H1 (cell line): ENCODE data around the gene KCNK4. TPM values are rescaled to one million over a fixed set of nuclear protein-coding genes. Genes with fewer than 3 reads are reported as not detected.

Experiments
- CTCF ChIA-PET: fragments of 300-600 bp; sonication (Branson Sonifier 250); formaldehyde crosslinking; loops from one replicate; lab custom pipeline; 2021; ENCODE audit not compliant: partially characterized antibody; lab: Charles Lee
- POLR2A ChIA-PET: fragments of 300-600 bp; sonication (Branson Sonifier 250); formaldehyde crosslinking; loops from one replicate; lab custom pipeline; 2021; ENCODE audit warnings: inconsistent platforms; ENCODE audit not compliant: partially characterized antibody; lab: Charles Lee
- DNase-seq, 2 experiments: peaks; one replicate each; pipeline versions ENCODE4 v3.0.0 to v3.0.0-alpha.2; 2010 to 2022; ENCODE audit warnings: low spot score in 2 of 2, low read depth in 1 of 2, mixed read lengths in 1 of 2
- FAIRE-seq: peaks from 2 replicates; lab custom pipeline; 2011; peaks lifted over from hg19 to GRCh38; lab: Jason Lieb, UNC
- H2AFZ ChIP-seq: 2 replicates; pipeline ENCODE4 v1.8.1; 2012; ENCODE audit warnings: low read length, inconsistent platforms
- H2AK5ac ChIP-seq: 2 replicates; pipeline ENCODE4 v1.6.1; 2013; ENCODE audit warnings: low read depth, low read length
- H2BK120ac ChIP-seq: replicated peaks from 2 replicates; pipeline ENCODE3; 2013; ENCODE audit warnings: low read depth, low read length, inconsistent platforms
- H2BK12ac ChIP-seq: 2 replicates; pipeline ENCODE4 v1.6.1; 2013; ENCODE audit warnings: low read depth, low read length
- H2BK15ac ChIP-seq: 2 replicates; pipeline ENCODE4 v1.6.1; 2013; ENCODE audit warnings: low read length
- H2BK20ac ChIP-seq: 2 replicates; pipeline ENCODE4 v1.6.1; 2013; ENCODE audit warnings: low read length
- H2BK5ac ChIP-seq: 2 replicates; pipeline ENCODE4 v1.6.1; 2013; ENCODE audit warnings: low read depth, low read length
- H3K14ac ChIP-seq: 2 replicates; pipeline ENCODE4 v1.6.1; 2013; ENCODE audit warnings: inconsistent platforms; ENCODE audit not compliant: insufficient read length
- H3K18ac ChIP-seq: 2 replicates; pipeline ENCODE4 v1.6.1; 2013; ENCODE audit warnings: low read length; ENCODE audit errors: extremely low read depth
- H3K23ac ChIP-seq: 2 replicates; pipeline ENCODE4 v1.6.1; 2013; ENCODE audit warnings: inconsistent platforms; ENCODE audit not compliant: insufficient read length
- H3K23me2 ChIP-seq: 2 replicates; pipeline ENCODE4 v1.6.1; 2013; ENCODE audit warnings: low read depth, low read length
- H3K27ac ChIP-seq: 2 replicates; pipeline ENCODE4 v1.6.1; 2011; ENCODE audit warnings: low read depth, low read length, inconsistent platforms
- H3K27me3 ChIP-seq, 4 experiments: replicated peaks in 1 of 4; 1 replicate in 1 of 4; 2 replicates in 3 of 4; pipeline versions ENCODE4 v1.6.1 to v1.8.1; 2011 to 2013; ENCODE audit warnings: low read length in 3 of 4, mild to moderate bottlenecking in 3 of 4, inconsistent platforms in 2 of 4, mixed read lengths in 2 of 4, moderate library complexity in 1 of 4; ENCODE audit not compliant: control insufficient read depth in 3 of 4, insufficient read depth in 3 of 4; ENCODE audit errors: extremely low read depth in 1 of 4
- H3K36me3 ChIP-seq, 4 experiments: 2 replicates each; pipeline versions ENCODE4 v1.6.1 to v1.8.1; 2011 to 2013; ENCODE audit warnings: mild to moderate bottlenecking in 4 of 4, low read length in 3 of 4, moderate library complexity in 2 of 4, control low read depth in 1 of 4, inconsistent platforms in 1 of 4; ENCODE audit not compliant: insufficient read depth in 4 of 4, control insufficient read depth in 2 of 4
- H3K4ac ChIP-seq: replicated peaks from 2 replicates; pipeline ENCODE3; 2013; ENCODE audit warnings: low read length, low read depth, mixed read lengths, inconsistent platforms; ENCODE audit not compliant: insufficient read length
- H3K4me1 ChIP-seq, 4 experiments: replicated peaks in 1 of 4; 1 replicate in 1 of 4; 2 replicates in 3 of 4; pipeline versions ENCODE4 v1.6.1 to v1.8.1; 2011 to 2013; ENCODE audit warnings: low read length in 3 of 4, inconsistent platforms in 2 of 4, mixed read lengths in 1 of 4; ENCODE audit not compliant: insufficient read depth in 4 of 4, control insufficient read depth in 3 of 4
- H3K4me2 ChIP-seq, 2 experiments: 2 replicates each; pipeline versions ENCODE4 v1.6.1 to v1.8.1; 2011 to 2013; ENCODE audit warnings: low read depth in 2 of 2, low read length in 2 of 2, control low read depth in 1 of 2, inconsistent platforms in 1 of 2, mild to moderate bottlenecking in 1 of 2; ENCODE audit not compliant: insufficient read depth in 1 of 2
- H3K4me3 ChIP-seq, 4 experiments: fragments of 200-600, 300-600 bp in 1 of 4; sonication (generic), shearing (Covaris generic), sonication (Bioruptor Twin) in 1 of 4; 2 replicates each; pipeline versions ENCODE4 v1.5.1 to v1.8.1; 2011 to 2016; ENCODE audit warnings: low read length in 4 of 4, low read depth in 3 of 4, control low read depth in 2 of 4, inconsistent platforms in 2 of 4, mild to moderate bottlenecking in 2 of 4, mixed read lengths in 1 of 4, moderate library complexity in 1 of 4; ENCODE audit not compliant: insufficient read depth in 2 of 4; ENCODE audit errors: extremely low read depth in 1 of 4
- H3K56ac ChIP-seq: replicated peaks from 2 replicates; pipeline ENCODE3; 2013; ENCODE audit warnings: low read depth, mild to moderate bottlenecking, mixed read lengths, low read length, inconsistent platforms; ENCODE audit not compliant: insufficient read length
- H3K79me1 ChIP-seq: 2 replicates; pipeline ENCODE4 v1.6.1; 2013; ENCODE audit warnings: low read depth, low read length, control low read depth
- H3K79me2 ChIP-seq, 2 experiments: 2 replicates each; pipeline versions ENCODE4 v1.6.1 to v1.8.1; 2012 to 2013; ENCODE audit warnings: low read length in 2 of 2, mild to moderate bottlenecking in 2 of 2, inconsistent platforms in 1 of 2; ENCODE audit not compliant: insufficient read depth in 2 of 2, control insufficient read depth in 1 of 2
- H3K9ac ChIP-seq, 4 experiments: replicated peaks in 1 of 4; 1 replicate in 1 of 4; 2 replicates in 3 of 4; pipeline versions ENCODE4 v1.6.1 to v1.8.1; 2011 to 2013; ENCODE audit warnings: low read depth in 3 of 4, low read length in 3 of 4, control low read depth in 2 of 4, mild to moderate bottlenecking in 2 of 4, moderate library complexity in 2 of 4, inconsistent platforms in 1 of 4; ENCODE audit errors: extremely low read depth in 1 of 4
- H3K9me3 ChIP-seq, 2 experiments: 2 replicates each; pipeline versions ENCODE4 v1.6.1 to v1.8.1; 2012 to 2013; ENCODE audit warnings: mild to moderate bottlenecking in 2 of 2, moderate library complexity in 2 of 2, control low read depth in 1 of 2, inconsistent platforms in 1 of 2, low read depth in 1 of 2, low read length in 1 of 2, mixed read lengths in 1 of 2; ENCODE audit not compliant: insufficient read depth in 2 of 2
- H4K20me1 ChIP-seq, 2 experiments: replicated peaks in 1 of 2; 2 replicates each; pipeline versions ENCODE3 to v1.8.1; 2011 to 2013; ENCODE audit warnings: inconsistent platforms in 2 of 2, low read length in 2 of 2, mild to moderate bottlenecking in 1 of 2; ENCODE audit not compliant: insufficient read depth in 2 of 2, control insufficient read depth in 1 of 2
- H4K5ac ChIP-seq: 2 replicates; pipeline ENCODE4 v1.6.1; 2013; ENCODE audit warnings: low read length, low read depth, mixed read lengths, inconsistent platforms; ENCODE audit not compliant: insufficient read length
- H4K8ac ChIP-seq: 2 replicates; pipeline ENCODE4 v1.8.0; 2013; ENCODE audit warnings: mild to moderate bottlenecking, moderate library complexity, low read length, inconsistent platforms; ENCODE audit not compliant: insufficient read depth; ENCODE audit errors: extremely low read depth
- H4K91ac ChIP-seq: replicated peaks from 2 replicates; pipeline ENCODE3; 2013; ENCODE audit warnings: low read length, mixed read lengths, inconsistent platforms; ENCODE audit not compliant: insufficient read length
- EP300 ChIP-seq, 2 experiments: IDR thresholded peaks; 1 replicate in 1 of 2; 2 replicates in 1 of 2; pipeline ENCODE4 v1.6.1; 2011 to 2012; ENCODE audit warnings: low read depth in 2 of 2, low read length in 2 of 2, mild to moderate bottlenecking in 2 of 2, borderline replicate concordance in 1 of 2, inconsistent platforms in 1 of 2, moderate library complexity in 1 of 2
- RBBP5 ChIP-seq: IDR thresholded peaks from 2 replicates; pipeline ENCODE4 v1.7.1; 2012; ENCODE audit warnings: low read depth, mild to moderate bottlenecking, inconsistent platforms, low read length, moderate library complexity, borderline replicate concordance
- WGBS, 2 experiments: shearing (Covaris generic) in 1 of 2; methylation state at CpG; one replicate each; pipeline versions ENCODE4 v1.1.6 to v1.1.7; 2013 to 2015; ENCODE audit warnings: low lambda C conversion rate in 2 of 2, mixed read lengths in 2 of 2, inconsistent platforms in 1 of 2, low coverage in 1 of 2, missing lambda C conversion rate in 1 of 2; ENCODE audit not compliant: insufficient replicate concordance in 2 of 2, insufficient coverage in 1 of 2, insufficient read length in 1 of 2; ENCODE audit errors: extremely low coverage in 1 of 2, missing lambda C conversion rate in 1 of 2; 5-methylcytosine and 5-hydroxymethylcytosine counted together
- polyA plus RNA-seq, 7 experiments: library from polyadenylated mRNA; depleted of rRNA in 3 of 7; stranded (reverse) in 5 of 7; unstranded in 2 of 7; fragments of >200 nt in 5 of 7; fragments of 200-250 nt in 2 of 7; gene quantifications; 1 replicate in 5 of 7; 2 replicates in 1 of 7; 4 replicates in 1 of 7; pipeline versions ENCODE4 v1.2.1 to v1.2.3, GENCODE V29; 2011 to 2013; ENCODE audit warnings: missing spikeins in 2 of 7, mixed read lengths in 2 of 7
- total RNA-seq: library from RNA; stranded (reverse); fragmentation: NEBNext Ultra II Directional; extraction: Animal tissue kit (Norgen Biotek cat#: 25700); gene quantifications from 2 replicates; pipeline ENCODE4 v1.2.1, GENCODE V29; 2021

The KCNK4 gene
- total and polyA plus RNA-seq, 2 of the 8 experiments (the other 6 are each of a cell fraction or from before 2014, with no cell fraction given): 0.19 TPM; not detected in 1

GRCh38 chr11:64348383-64349024, 57.4 kb downstream of the KCNK4 start:
- CTCF ChIA-PET: interaction anchor here (0.6 to 37.6 kb wide), 11 partner anchors 9 to 399 kb away, joined by 3 to 614 read pairs (median 4); partner anchors contain the start of genes CATSPERZ, CCDC88B, ESRRA and PRDX5
- Histone ChIP-seq H3K18ac (no peak overlapping the region), H2BK12ac (peak overlapping the region; percentile 14; the same call in 1 of the 2 replicates), H2AFZ (no peak overlapping the region), H3K79me2 (no peaks in the 10 kb centered on the region), H4K91ac (peak overlapping the region; percentile 65), H3K23ac (no peak overlapping the region), H3K27me3 (no peaks in the 10 kb centered on the region), H3K9ac (no peak overlapping the region), H3K56ac (no peak overlapping the region), H3K9me3 (no peaks in the 10 kb centered on the region), H3K27ac (no peak overlapping the region), H3K14ac (no peak overlapping the region), H2BK120ac (no peak overlapping the region), H3K79me1 (no peaks in the 10 kb centered on the region), H4K8ac (peak overlapping the region; percentile 71; the same call in 1 of the 2 replicates), H3K4me1 (peaks cover 0 to 6% (median 3%) of the 10 kb centered on the region in 4 experiments; a peak in 3 of 7 replicates), H4K20me1 (peaks cover 0 to 2% of the 10 kb centered on the region in 2 experiments), H2BK15ac (peak overlapping the region; percentile 46; the same call in 1 of the 2 replicates), H2AK5ac (no peak overlapping the region), H2BK20ac (no peak overlapping the region), H3K36me3 (no peaks in the 10 kb centered on the region), H2BK5ac (no peak overlapping the region), H4K5ac (peak overlapping the region; percentile 40), H3K4ac (no peak overlapping the region), H3K4me2 (peak overlapping the region in 1 of 2 experiments; percentile 19; a peak in 1 of 4 replicates), H3K4me3 (no peak overlapping the region), H3K23me2 (no peaks in the 10 kb centered on the region)
- FAIRE-seq (no peak), DNase-seq (no peak)
- WGBS, 2 experiments: 74% methylated on average over 13 of the region's 14 CpGs; no CpG with 5 or more reads in 1 of the 2 experiments
- POLR2A ChIA-PET: interaction anchor here (0.7 to 3.3 kb wide), 6 partner anchors 8 to 117 kb away, joined by 3 to 9 read pairs (median 4); partner anchors contain the start of genes PRDX5, RPS6KA4 and TRMT112
- no peak for TF ChIP-seq RBBP5
- TF ChIP-seq EP300 (IDR thresholded peaks at IDR 0.05; ENCODE audit: borderline replicate concordance in 1 of 2, low read depth in 2 of 2, low read length in 2 of 2): peak in 1 of 2 experiments; percentile 76; a peak in 1 of 3 replicates
